Measurements from ENCODE around the gene B4GALT6.
A peak's percentile ranks its signal among the peaks of the same experiment; 100 is the strongest.

Gene B4GALT6

GRCh38 chr18:31669541-31669940, 14.8 kb downstream of the B4GALT6 start:
- no peak for DNase-seq (ENCODE audit: insufficient read length, low spot score)
- FAIRE-seq: no peak
- TF ChIP-seq TAF1 (IDR thresholded peaks at IDR 0.05; ENCODE audit: low read depth, low read length) (no peak), SPI1 (IDR thresholded peaks at IDR 0.05; ENCODE audit: low read depth, low read length) (no peak), PAX5 (IDR thresholded peaks at IDR 0.05; ENCODE audit: insufficient read depth, low read length, severe bottlenecking) (no peak), POLR2A (IDR thresholded peaks at IDR 0.05; ENCODE audit: low read depth, low read length) (no peak), POU2F2 (IDR thresholded peaks at IDR 0.05; ENCODE audit: low read depth, low read length) (no peak), POLR2AphosphoS5 (IDR thresholded peaks at IDR 0.05; ENCODE audit: low read depth, low read length) (no peak)

GRCh38 chr18:31667185-31667584, 17.2 kb downstream of the B4GALT6 start:
- no peak for FAIRE-seq
- no peak for TF ChIP-seq TAF1 (IDR thresholded peaks at IDR 0.05; ENCODE audit: low read depth, low read length)
- no peak for TF ChIP-seq POLR2A (IDR thresholded peaks at IDR 0.05; ENCODE audit: low read depth, low read length)
- TF ChIP-seq POU2F2 (IDR thresholded peaks at IDR 0.05; ENCODE audit: low read depth, low read length): no peak
- no peak for TF ChIP-seq POLR2AphosphoS5 (IDR thresholded peaks at IDR 0.05; ENCODE audit: low read depth, low read length)
- no peak for TF ChIP-seq SPI1 (IDR thresholded peaks at IDR 0.05; ENCODE audit: low read depth, low read length)
- TF ChIP-seq PAX5 (IDR thresholded peaks at IDR 0.05; ENCODE audit: insufficient read depth, low read length, severe bottlenecking): no peak
- no peak for DNase-seq (ENCODE audit: insufficient read length, low spot score)

- FAIRE-seq (no peak), DNase-seq (ENCODE audit: insufficient read length, low spot score) (no peak)
- TF ChIP-seq SPI1 (IDR thresholded peaks at IDR 0.05; ENCODE audit: low read depth, low read length): no peak
- no peak for TF ChIP-seq TAF1 (IDR thresholded peaks at IDR 0.05; ENCODE audit: low read depth, low read length)
- TF ChIP-seq POLR2AphosphoS5 (IDR thresholded peaks at IDR 0.05; ENCODE audit: low read depth, low read length): no peak
- TF ChIP-seq POU2F2 (IDR thresholded peaks at IDR 0.05; ENCODE audit: low read depth, low read length): no peak
- no peak for TF ChIP-seq POLR2A (IDR thresholded peaks at IDR 0.05; ENCODE audit: low read depth, low read length)
- no peak for TF ChIP-seq PAX5 (IDR thresholded peaks at IDR 0.05; ENCODE audit: insufficient read depth, low read length, severe bottlenecking)
Observed at GRCh38 chr18:31666055-31666454, 18.3 kb downstream of the B4GALT6 start.

GRCh38 chr18:31664101-31664500, 20.3 kb downstream of the B4GALT6 start:
- FAIRE-seq (no peak), DNase-seq (ENCODE audit: insufficient read length, low spot score) (no peak)
- no peak for TF ChIP-seq POLR2AphosphoS5 (IDR thresholded peaks at IDR 0.05; ENCODE audit: low read depth, low read length)
- no peak for TF ChIP-seq POU2F2 (IDR thresholded peaks at IDR 0.05; ENCODE audit: low read depth, low read length)
- no peak for TF ChIP-seq POLR2A (IDR thresholded peaks at IDR 0.05; ENCODE audit: low read depth, low read length)
- TF ChIP-seq SPI1 (IDR thresholded peaks at IDR 0.05; ENCODE audit: low read depth, low read length): no peak
- no peak for TF ChIP-seq PAX5 (IDR thresholded peaks at IDR 0.05; ENCODE audit: insufficient read depth, low read length, severe bottlenecking)
- TF ChIP-seq TAF1 (IDR thresholded peaks at IDR 0.05; ENCODE audit: low read depth, low read length): no peak

GRCh38 chr18:31661965-31662364, 22.4 kb downstream of the B4GALT6 start:
- FAIRE-seq (no peak), DNase-seq (ENCODE audit: insufficient read length, low spot score) (no peak)
- TF ChIP-seq TAF1 (IDR thresholded peaks at IDR 0.05; ENCODE audit: low read depth, low read length) (no peak), PAX5 (IDR thresholded peaks at IDR 0.05; ENCODE audit: insufficient read depth, low read length, severe bottlenecking) (no peak)

GRCh38 chr18:31660763-31661162, 23.6 kb downstream of the B4GALT6 start:
- DNase-seq (ENCODE audit: insufficient read length, low spot score) (no peak), FAIRE-seq (no peak)
- TF ChIP-seq TAF1 (IDR thresholded peaks at IDR 0.05; ENCODE audit: low read depth, low read length): no peak
- TF ChIP-seq PAX5 (IDR thresholded peaks at IDR 0.05; ENCODE audit: insufficient read depth, low read length, severe bottlenecking): no peak
- TF ChIP-seq POLR2AphosphoS5 (IDR thresholded peaks at IDR 0.05; ENCODE audit: low read depth, low read length): no peak
- TF ChIP-seq SPI1 (IDR thresholded peaks at IDR 0.05; ENCODE audit: low read depth, low read length): no peak
- no peak for TF ChIP-seq POLR2A (IDR thresholded peaks at IDR 0.05; ENCODE audit: low read depth, low read length)
- no peak for TF ChIP-seq POU2F2 (IDR thresholded peaks at IDR 0.05; ENCODE audit: low read depth, low read length)

- FAIRE-seq (no peak), DNase-seq (ENCODE audit: insufficient read length, low spot score) (no peak)
- no peak for TF ChIP-seq TAF1 (IDR thresholded peaks at IDR 0.05; ENCODE audit: low read depth, low read length)
- no peak for TF ChIP-seq SPI1 (IDR thresholded peaks at IDR 0.05; ENCODE audit: low read depth, low read length)
- TF ChIP-seq POLR2A (IDR thresholded peaks at IDR 0.05; ENCODE audit: low read depth, low read length): no peak
- no peak for TF ChIP-seq POLR2AphosphoS5 (IDR thresholded peaks at IDR 0.05; ENCODE audit: low read depth, low read length)
- TF ChIP-seq PAX5 (IDR thresholded peaks at IDR 0.05; ENCODE audit: insufficient read depth, low read length, severe bottlenecking): no peak
- no peak for TF ChIP-seq POU2F2 (IDR thresholded peaks at IDR 0.05; ENCODE audit: low read depth, low read length)
Observed at GRCh38 chr18:31659576-31660177, 24.7 kb downstream of the B4GALT6 start.

- FAIRE-seq: no peak
- no peak for DNase-seq (ENCODE audit: insufficient read length, low spot score)
- TF ChIP-seq TAF1 (IDR thresholded peaks at IDR 0.05; ENCODE audit: low read depth, low read length) (no peak; the same call in 1 of the 2 replicates), POLR2A (IDR thresholded peaks at IDR 0.05; ENCODE audit: low read depth, low read length) (peak; percentile 27; the same call in 1 of the 2 replicates), PAX5 (IDR thresholded peaks at IDR 0.05; ENCODE audit: insufficient read depth, low read length, severe bottlenecking) (no peak), SPI1 (IDR thresholded peaks at IDR 0.05; ENCODE audit: low read depth, low read length) (peak; percentile 38; the same call in 1 of the 2 replicates)
Observed at GRCh38 chr18:31658670-31659575, 25.5 kb downstream of the B4GALT6 start.

- FAIRE-seq (peak; percentile 96), DNase-seq (ENCODE audit: insufficient read length, low spot score) (no peak)
Observed at GRCh38 chr18:31657823-31658669, 26.3 kb downstream of the B4GALT6 start.

More at GRCh38 chr18:31657823-31658669, 26.3 kb downstream of the B4GALT6 start:
- TF ChIP-seq PAX5 (IDR thresholded peaks at IDR 0.05; ENCODE audit: insufficient read depth, low read length, severe bottlenecking): peak; percentile 3
- no peak for TF ChIP-seq SPI1 (IDR thresholded peaks at IDR 0.05; ENCODE audit: low read depth, low read length)
- no peak for TF ChIP-seq TAF1 (IDR thresholded peaks at IDR 0.05; ENCODE audit: low read depth, low read length)
- TF ChIP-seq POLR2A (IDR thresholded peaks at IDR 0.05; ENCODE audit: low read depth, low read length): no peak
- peak; percentile 55 for TF ChIP-seq POU2F2 (IDR thresholded peaks at IDR 0.05; ENCODE audit: low read depth, low read length)
- TF ChIP-seq POLR2AphosphoS5 (IDR thresholded peaks at IDR 0.05; ENCODE audit: low read depth, low read length): peak; percentile 70

Measured in GM12891 (cell line).